ENCODE measurements around the gene FAM3D.

The FAM3D gene

DNA sequence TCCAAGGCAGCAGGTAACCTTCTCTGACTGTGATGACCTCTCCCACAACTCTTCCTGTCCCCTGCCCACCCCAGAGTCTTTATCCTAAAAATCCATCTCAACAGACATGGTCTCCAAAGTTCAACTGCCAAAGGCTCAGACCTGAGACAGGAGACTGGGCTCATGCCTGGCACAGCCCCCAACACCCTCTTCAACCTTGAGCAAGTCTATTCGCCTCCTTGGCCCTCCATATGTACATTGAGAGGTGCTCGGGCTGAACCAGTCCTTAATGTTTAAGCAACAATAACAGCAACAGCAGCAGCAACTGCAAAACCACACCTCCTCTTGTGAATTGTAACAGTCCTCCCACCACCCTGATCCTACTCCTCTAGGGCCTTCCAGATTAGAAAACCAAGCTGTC lies 9.9 kb downstream of the FAM3D start:
- DNase-seq (ENCODE audit: low read depth in 2 of 2): no peak

DNA sequence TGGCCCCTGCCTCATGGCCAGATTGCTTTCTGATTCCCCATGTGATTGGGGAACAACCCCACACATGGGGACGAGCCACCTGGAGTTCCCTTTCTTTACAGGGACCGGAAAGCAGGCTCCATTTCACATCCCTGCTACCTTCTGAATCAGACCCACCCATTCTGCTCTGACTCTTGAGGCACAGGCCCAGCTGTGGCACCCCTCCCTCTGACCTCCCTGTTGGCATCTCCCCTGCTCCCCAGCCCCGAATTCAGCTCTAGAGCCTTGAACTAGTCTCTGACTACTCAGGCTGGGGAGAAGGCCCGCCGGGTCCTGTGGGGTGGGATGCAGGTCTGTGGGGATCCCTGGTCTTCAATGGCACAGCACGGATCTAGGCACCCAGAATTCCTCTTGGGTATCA lies 12.1 kb downstream of the FAM3D start:
- no peak for DNase-seq (ENCODE audit: low read depth in 2 of 2)

DNA sequence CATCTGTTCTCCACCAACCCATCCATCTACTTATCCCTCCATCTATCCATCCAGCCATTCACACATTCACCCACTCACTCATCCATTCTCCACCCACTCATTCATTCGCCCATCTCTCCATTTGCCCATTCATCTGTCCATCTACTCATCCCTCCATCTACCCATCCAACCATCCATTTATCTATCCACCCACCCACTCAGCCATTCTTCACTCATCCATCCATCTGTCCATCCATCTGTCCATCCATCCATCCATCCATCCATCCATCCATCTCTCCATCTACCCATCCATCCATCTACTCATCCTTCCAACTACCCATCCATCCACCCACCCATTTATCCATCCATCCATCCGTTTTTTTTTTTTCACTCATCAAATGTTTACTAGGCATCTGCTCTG lies 13.9 kb downstream of the FAM3D start:
- no peak for DNase-seq (ENCODE audit: low read depth in 2 of 2)

DNA sequence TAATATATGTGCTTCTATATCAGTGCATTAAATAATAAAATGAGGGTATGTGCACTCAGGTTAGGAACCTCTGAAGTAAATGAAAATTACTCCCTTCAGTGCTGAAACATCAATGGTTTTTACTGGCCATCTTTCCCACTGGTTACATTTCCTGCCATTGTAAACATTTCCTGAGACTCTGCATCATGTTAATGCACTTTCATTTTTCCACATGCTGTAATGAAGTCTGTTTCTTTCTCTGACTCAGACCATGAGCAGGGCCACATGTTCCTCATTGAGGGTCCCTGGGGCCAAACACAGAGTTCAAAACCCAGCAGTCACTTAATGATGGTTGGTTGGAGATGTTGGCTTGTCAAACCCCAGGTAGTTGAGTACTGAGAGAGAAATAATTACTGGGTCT lies 15.3 kb downstream of the FAM3D start:
- DNase-seq (ENCODE audit: low read depth in 2 of 2): no peak

DNA sequence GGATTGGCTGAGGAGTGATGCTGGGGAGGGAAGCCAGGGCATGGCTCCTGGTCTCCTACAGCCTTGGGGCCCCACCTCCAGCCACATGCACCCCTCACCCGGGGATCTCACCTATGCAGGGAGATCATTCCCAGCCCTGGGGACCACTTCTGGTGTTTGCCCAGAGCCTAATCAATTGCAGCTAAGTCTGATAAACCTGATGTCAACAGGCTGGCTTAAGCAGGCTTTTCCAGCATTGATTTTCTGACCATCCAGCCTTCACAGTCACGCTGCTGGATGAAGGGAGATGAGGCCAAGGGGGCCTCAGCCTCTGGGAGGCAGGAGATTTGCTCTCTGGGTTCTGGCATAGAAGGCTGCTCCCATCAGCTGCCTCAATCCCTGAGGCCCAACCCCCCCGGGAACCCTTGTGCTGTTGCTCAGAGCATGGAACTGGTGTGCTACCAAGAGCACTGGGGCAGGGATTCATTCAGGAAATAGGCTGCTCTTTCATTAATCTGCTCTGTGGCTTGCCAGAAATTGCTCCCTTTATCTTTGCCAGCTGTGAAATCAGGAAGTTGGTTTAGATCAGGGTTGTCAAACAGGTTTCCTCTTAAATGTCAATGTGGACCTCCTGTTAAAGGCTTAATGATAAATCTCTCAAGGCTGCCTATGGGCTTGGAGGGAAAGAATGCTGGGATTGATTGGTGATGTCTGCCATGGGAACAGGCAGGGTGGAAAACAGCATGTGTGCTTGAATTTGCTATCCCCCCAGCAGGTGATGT lies 19.0 kb downstream of the FAM3D start:
- no peak for DNase-seq (ENCODE audit: low read depth in 2 of 2)

DNA sequence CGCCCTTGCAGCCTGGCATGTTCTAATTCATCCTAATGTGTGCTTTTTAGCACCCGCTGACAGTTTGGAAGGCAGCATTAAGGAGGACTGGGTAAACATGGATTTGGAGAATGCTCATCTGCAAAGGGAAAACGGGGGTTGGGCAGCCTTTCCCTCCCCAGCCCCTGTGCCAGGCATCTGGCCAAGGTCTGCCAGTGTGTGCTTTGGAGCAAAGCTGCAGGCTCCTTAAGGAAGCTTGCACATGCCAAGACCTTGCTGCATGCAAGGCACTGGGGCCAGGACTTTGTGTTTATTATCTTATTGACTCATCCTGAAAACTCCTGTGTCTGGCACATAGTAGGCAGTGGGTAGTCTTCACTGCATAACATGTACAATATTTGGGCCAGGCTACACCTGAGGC lies 20.1 kb downstream of the FAM3D start:
- no peak for DNase-seq (ENCODE audit: low read depth in 2 of 2)

DNA sequence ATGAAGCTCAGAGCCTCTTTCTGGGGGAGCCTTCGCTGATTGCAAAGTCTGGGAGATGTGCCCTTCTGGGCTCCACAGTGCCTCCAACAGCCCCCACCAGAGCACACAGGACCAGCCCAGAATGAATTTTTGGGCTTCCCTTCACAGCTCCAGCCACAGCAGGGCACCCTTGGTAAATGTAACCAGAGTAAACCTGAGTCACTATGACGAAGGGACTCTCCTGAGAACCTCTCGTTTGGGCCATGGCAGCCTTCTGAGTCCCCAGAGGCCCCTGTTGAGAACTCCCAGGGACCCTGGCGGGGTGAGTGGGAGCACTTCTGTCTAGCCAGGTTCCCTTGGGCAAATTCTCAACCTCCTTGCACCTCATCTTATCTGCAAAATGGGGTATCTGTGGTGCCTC lies 20.8 kb downstream of the FAM3D start:
- no peak for DNase-seq (ENCODE audit: low read depth in 2 of 2)

DNA sequence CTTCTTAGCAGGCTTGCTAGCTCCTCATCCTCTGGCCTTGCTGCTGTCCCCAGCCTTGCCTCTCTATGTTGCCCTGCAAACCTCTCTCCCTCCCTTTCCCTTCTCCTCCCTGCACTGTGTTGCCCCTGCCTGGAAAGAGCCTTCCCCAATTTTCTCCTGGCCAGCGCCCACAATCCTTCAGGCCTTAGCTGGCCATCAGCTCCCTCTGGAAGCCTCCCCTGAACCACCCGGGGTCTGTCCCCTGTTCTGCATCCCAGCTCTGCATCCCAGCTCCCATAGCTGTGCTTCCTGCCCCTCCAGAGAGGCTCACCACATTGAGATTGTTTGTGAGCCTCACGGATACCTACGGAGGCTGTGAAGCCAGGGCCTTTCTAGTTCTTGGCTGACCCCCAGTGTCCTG lies 23.7 kb downstream of the FAM3D start:
- DNase-seq (ENCODE audit: low read depth in 2 of 2): no peak

DNA sequence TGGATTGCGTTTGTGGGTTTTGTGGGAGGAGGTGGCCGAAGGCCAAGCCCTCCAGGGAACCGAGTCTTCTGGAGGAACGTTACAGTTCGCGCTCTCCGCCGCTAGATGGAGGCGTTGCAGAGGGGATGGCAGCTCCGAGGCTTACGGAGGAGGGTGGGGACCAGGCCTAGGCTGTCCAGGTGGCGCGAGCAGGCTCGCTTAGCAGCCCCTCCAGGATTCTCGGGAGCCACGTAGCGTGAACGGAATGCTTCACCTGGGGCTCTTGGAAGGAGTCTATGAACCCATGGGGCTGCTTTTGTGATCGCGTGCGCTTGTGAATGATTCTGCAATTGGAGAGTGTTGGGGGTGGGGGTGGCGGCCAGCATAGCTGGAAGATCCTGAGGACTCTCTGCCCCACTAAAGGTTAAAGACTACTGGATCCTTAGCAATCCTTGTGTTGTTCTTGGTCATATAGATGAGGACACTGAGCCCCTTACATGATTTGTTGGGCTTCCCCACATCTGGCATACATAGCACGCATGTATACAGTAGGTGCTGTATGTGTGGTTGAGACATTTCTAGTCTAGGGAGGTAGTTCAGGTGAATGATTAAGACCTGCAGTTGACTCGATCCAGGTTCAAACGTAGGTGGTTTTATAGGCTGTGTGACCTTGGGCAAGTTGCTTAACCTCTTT lies 25.7 kb downstream of the FAM3D start:
- peak in 1 of 2 donors; percentile 21 for DNase-seq (ENCODE audit: low read depth in 2 of 2)

DNA sequence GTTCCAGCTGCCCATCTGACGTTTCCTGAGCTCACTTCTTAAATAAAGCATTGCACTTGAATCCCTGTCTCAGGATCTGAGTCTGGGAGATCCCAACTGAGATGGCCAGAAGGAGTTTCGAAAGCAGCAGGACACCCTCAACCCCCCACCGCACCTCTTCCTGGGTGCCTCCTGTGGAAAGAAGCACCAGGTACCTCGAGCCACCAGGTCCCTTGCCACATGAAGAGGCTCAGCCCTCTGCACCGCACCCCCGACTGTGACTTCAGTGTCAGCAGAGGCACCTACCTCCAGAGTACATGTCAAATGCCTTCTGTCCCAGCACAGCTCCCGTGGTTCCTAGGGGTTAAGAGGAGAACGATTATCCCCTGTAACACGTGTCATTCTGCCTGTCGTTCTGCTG lies 26.7 kb downstream of the FAM3D start:
- no peak for DNase-seq (ENCODE audit: low read depth in 2 of 2)

DNA sequence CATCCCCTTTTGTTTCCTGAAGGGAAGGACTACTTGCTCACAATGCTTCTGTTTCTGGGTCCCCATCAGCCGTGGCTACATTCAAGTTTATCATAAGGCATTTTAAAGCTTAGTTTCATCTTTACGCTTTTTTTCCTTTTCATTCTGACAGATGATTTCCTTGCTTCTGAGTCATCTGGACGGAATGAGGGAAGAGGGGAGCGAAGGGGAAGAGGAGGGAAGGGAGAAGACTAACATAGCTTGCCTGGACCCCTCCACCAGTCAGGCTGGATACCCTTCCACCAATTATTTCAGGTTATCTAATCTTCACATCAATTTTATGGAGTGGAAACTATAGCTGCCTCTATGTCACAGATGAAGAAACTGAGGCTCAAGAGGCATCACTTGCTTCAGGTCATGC lies 27.6 kb downstream of the FAM3D start:
- DNase-seq (ENCODE audit: low read depth in 2 of 2): no peak

DNA sequence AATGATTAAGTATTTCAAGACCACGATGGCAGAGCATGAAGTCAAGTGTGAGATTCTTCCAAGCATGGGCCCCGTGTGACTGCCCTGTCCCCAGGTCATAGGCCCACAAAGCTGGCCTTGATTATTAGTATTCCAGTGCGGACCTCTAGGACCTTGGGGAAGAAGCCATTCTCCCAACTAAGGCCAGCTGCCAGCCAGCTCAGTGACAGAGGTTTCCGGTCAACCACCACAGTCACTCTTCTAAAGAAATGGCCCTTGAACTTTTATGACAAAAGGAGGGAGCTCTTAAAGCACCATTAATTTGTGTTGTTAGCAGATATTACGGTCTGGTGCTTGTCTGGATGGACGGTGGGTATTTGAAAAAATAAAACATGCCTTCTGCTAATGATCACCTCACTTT lies 28.0 kb downstream of the FAM3D start:
- DNase-seq (ENCODE audit: low read depth in 2 of 2): no peak

DNA sequence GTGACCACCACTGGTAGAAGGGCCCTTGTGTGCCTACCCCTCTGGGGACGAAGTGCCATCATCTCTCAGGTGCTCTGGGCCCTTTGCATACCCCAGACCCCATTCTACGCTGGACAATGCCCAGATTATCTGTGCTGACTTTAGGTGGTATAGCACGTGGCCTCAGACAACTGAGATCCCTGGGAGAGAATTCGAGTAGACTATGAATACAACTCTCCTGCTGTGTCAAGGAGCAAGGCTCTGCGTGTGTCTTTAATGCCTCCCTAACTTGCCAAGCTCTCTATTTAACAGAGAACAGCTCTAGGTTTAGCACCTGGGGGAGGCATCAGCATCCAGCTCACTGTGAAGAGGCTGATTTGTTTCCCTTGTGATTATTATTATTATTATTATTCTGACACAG lies 29.1 kb downstream of the FAM3D start:
- no peak for DNase-seq (ENCODE audit: low read depth in 2 of 2)

DNA sequence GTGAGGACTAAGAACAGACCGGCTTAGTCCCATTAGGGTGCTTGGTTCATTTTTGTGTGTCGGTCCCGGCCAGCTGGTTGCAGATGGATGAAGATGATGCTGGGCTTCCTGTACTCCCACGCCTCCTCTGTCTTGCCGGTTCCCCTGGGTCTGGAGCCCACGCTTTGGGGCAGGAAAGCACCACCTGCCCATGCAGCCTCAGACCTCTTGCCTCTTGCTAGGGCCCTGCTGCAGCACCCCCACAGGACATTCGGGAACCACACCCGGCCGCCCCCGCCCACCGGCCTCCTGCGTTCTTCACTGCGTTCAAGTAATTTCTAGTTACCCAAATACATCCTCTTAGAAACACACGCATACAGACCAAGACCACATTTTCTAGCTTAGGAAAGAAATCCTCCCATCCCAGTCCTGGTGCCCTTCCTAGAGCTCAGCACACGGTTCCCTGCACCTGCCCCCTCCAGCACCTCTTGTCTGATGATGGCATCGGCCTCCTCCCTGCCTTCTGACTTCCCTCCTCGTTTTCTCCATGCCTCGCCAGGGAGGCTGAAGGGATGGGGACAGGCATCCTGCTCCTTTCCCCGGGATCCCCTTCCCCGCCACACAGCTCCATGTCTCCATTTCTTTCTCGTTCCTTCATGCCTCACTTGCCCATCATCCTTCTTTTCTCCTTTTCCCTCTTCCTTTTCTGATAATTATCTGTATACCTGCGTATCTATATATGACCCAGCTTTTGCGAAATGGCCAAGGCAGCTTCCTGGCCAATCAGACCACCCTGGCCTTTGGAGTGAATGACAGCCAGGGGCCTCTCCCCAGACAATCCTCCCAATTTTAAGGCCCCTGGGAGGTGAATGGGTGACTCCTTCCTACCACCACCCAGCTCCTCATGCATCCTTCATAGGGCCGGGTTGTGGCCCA lies 30.9 kb downstream of the FAM3D start:
- no peak for DNase-seq (ENCODE audit: low read depth in 2 of 2)

DNA sequence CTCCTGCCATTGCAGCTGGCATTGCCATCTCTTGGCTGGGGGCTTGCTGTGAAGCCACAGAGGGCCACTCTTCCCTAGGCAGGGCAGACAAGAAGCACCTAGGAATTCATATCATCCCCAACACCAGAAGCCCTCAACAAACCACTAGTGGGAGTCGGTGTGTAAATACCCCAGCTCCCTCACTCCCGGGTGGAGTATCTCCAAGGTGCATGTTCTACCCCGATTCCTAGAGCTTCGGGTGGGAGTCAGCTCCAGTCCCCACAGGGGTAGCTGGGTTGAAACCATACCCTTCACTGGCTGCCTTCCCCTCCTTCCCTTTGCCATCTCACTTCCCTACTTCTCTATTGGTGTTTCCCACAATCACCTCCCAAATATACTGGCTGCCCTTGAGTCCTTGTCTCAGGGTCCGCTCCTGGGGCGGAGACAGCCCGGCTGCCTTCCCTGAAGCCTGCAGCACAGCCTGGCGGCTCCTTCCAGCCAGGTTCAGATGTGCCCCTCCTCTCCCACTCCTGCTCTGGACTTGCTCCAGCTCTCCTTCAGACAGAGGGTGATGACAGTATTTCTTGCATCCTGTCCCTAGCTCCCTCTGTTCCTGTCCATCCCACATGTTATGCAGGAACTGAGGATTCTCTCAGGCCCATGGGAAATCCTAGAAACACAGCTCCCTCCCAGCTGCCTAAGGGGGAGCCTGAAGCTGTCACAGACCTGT lies 33.3 kb downstream of the FAM3D start:
- no peak for DNase-seq (ENCODE audit: low read depth in 2 of 2)

DNA sequence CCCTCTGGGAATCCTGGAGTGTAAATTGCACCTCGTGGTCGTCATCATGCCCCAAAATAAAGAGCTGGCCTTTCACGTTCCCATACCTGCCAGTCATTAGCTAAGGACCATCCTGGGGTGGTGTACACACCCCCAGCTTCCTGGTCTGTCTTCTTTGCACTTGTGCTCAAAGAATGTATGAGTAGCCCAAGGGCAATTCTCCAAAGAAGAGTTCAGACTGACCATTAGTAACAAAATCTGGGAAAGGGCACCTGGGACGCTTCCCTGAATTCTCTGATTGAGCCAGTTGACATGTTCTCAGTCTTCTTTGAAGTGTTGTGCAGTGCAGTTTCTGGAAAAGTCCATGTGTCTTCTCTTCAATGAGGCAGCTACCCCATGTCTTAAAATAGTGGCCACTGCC lies 34.8 kb downstream of the FAM3D start:
- DNase-seq (ENCODE audit: low read depth in 2 of 2): no peak

DNA sequence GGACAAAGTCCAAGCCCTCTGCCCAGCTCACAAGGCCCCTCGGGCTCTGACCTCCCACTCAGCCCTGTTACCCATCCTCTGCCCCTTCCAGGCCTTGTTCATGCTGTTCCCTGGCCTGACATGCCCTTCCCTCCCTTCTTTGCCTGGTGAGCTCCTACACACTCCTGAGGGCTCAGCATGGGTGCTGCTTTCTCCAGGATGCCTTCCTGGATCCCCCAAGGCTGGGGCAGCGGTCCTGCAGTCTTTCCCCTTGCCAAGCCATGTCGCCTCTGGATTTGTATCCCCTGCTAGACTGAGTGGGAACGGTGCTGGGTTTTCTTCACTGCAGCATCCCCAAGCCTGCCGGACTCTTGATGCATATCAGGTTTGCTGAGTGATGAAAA lies 35.9 kb downstream of the FAM3D start:
- DNase-seq (ENCODE audit: low read depth in 2 of 2): no peak

DNA sequence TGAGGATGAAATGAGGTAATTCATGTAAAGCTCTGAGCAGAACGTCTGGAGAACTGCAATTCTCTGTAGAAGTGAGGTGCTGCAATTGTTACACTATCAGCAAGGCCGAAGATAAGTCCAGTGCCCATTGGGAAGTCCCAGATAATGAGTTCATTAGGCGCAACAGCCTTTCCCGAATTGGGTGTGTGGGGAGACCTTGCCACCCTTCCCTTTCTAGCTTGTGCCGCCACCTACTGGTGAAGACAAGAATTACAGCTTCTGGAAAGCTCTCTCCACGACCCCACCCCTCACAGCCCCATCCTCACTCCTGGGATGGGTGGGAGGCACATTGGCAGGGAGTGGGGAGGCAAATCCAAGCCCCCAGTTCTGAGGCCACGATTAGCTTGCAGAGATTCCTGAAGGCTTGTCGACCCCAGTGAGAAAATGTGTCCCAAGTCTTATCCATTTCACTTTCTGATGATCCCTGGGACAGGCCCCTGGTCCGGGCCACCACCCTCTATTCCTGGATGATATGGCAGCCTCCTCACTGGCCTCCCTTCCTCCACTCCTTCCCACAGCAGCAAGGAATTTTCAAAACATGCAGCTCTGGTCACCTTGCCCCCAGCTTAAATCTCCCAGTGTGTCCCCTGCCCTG lies 36.4 kb downstream of the FAM3D start:
- DNase-seq (ENCODE audit: low read depth in 2 of 2): peak in 1 of 2 donors; percentile 39

DNA sequence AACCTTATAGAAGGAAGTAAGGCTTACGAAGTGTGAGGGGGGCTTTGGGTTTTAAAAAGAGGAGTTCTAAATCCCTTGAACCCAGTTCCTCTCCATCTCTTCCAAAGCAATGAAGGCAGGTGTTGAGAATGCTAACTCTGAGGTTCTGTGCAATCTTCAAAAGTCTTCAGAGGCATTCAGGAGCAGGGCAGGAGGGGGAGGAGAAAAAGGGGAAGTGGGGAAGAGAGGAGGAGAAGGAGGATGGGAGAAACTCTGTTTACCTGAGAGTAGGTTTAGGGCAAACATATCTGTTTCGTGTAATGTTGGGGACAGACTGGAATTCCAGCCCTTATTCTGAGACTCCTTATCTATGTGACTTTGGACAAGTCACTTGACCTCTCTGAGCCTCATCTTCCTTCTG lies 36.9 kb downstream of the FAM3D start:
- no peak for DNase-seq (ENCODE audit: low read depth in 2 of 2)

DNA sequence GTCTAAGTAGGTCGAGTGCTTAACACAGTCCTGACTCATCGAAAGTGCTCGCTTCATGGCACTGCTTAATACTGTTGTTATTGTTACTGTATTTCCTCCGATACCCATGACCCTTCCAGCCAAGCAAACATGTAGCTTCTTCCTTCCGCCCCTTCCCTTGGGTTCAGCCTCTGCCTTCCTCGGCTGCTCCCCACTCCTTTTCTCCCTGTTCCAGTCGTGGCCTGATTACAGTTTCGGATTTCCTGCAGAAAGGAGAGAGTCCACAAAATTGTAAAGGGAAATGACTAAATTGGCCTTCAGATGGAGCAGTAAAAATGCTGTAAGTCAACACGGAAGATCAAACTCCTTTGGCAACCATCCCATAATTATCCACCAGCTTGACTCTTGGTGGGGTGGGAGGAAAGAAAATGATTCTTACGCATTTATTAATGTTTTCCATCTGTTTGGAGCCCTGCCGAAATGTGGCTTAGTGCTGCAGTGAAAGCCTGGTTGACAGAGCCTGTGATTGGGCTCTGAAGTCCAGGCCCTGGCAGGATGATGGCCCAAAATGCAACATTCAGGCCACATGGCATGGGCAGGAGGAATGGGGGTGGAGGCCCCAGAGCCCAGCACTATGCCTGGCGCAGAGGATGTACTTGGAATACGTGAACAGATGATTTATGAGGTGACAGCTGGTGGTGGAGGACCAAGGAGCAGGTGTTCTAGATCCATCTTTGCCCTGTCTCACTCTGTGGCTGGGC lies 37.6 kb downstream of the FAM3D start:
- DNase-seq (ENCODE audit: low read depth in 2 of 2): no peak

DNA sequence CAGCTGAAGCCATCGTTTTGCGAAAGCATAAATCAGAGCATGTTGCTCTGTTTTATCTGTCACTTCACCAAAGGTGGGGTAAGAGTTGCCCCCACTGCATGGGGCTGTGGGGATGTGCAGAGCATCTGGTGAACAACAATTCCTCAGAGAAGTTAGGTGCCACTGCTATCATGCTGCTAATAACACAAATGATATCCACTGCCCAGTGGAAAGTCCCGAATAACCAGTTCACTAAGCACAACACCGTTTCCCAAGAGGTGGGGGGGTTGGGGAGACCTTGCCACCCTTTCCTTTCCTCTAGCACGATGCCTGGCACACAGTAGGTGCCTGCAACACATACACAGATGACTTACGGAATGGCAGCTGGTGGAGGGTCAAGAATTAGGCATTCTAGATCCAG lies 38.6 kb downstream of the FAM3D start:
- DNase-seq (ENCODE audit: low read depth in 2 of 2): no peak
